HT1080 (cell line): ENCODE measurements around the gene RUNX1. TPM values are rescaled to one million over a fixed set of nuclear protein-coding genes. Genes with fewer than 3 reads are reported as not detected.

ENCODE experiments used
- DNase-seq: peaks from one replicate; pipeline ENCODE4 v3.0.0-alpha.2; 2015; ENCODE audit warnings: low read depth
- total RNA-seq: library from RNA; depleted of rRNA; stranded (reverse); fragments of >200 nt; shearing (Covaris generic); gene quantifications from 2 replicates; pipeline ENCODE4 v1.2.3, GENCODE V29; 2014

RUNX1 gene
- total RNA-seq, 1 experiment from 2014 or later, result 31.3 TPM

- DNase-seq, result peak; percentile 34
Observed at GRCh38 chr21:34926803-34927467, 122.2 kb downstream of the RUNX1 start.

GRCh38 chr21:34925597-34925996, 123.5 kb downstream of the RUNX1 start:
- DNase-seq, result no peak

GRCh38 chr21:34924771-34925419, 124.2 kb downstream of the RUNX1 start:
- DNase-seq, result no peak

DNA sequence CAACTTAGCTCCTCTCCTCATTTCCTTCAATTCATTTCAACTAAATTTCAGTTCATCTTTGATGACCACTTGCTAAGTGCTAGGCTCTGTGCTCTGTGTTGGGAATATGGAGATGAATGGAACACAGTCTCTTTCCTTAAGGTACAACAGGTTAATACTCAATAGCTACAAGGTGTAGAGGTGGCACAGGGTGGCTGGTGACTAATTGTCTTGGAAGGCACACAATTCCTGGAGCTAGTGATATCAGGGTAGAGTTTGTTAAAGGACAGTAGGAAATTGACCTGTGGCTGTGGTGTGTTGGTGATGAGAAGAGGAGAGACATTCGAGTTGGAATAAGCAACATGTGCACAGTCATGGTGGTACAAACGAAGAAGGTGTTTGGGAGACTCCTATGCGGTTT, 124.9 kb downstream of the RUNX1 start:
- no peak for DNase-seq

DNA sequence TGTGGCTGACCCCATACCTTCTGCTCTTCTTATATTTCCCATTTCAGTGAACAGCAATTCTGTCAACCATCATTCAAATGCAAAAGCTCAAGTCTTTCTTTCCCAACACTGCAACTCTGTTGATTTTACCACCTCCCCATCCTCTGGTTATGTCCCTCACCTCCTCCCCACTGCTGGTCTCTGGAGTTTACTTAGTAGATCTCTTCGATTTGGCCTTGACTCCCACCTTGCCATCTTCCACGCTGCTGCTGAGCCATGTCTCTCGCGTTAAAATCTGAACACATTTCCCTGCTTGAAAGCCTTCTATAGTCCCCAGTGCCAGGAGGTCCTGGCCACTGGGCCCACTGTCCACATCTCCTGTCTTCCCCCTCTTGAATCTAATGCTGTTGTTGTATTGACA, 125.5 kb downstream of the RUNX1 start:
- DNase-seq, result no peak

DNA sequence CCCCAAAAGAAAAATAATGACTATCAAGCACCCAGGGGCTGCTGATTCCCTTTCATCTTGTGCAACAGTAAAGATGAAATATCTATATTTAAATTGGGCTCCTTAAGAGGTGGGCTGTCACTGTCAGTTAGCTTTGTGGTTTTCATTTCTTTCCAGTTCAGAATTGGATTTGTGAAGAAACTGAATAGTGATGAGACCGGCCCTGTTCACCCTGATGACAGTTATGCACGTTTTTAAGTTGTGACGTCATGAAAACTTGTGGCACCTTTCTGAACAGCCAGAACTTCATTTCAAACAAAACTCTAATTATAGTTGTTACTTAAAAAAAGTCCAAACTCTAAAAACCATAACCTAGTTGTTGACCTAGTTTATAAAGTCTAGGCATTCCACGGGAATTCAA, 125.9 kb downstream of the RUNX1 start:
- no peak for DNase-seq

- no peak for DNase-seq
Observed at GRCh38 chr21:34922479-34922878, 126.6 kb downstream of the RUNX1 start.

DNA sequence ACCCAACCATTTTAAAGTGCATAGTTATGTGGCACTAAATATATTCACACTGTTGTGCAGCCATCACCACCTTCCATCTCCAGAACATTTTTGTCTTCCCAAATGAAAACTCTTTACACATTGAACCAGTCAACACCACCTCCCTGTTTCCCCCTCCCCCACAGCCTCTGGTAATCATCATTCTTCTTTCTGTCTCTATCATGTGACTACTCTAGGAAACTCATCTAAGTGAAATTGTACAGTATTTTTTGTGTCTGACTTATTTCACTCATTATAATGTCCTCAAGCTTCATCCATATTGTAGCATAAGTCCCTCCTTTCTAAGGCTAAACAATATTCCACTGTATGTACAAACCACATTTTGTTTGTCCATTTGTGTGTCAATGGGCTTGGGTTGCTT, 128.0 kb downstream of the RUNX1 start:
- DNase-seq, result no peak

DNA sequence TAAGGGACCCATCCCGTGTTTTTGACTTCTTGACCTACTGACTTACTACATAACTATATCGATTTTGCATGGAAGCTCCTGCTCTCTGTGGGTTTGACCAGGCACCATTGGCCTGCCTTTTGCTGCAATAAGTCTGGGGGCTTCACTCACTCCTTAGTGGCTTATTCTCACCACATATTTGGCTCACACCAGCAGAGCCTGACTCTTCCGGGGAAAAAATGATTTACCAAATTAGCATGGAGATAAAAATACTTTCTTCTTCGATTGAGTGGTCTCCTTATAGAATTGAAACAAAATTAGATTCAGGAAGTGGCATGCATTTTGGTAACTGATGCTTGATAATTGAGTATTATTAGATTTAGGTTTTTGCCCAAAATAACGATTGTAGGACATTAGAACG, 129.7 kb downstream of the RUNX1 start:
- DNase-seq, result no peak

- DNase-seq, result no peak
Observed at GRCh38 chr21:34916446-34916845, 132.7 kb downstream of the RUNX1 start.

DNA sequence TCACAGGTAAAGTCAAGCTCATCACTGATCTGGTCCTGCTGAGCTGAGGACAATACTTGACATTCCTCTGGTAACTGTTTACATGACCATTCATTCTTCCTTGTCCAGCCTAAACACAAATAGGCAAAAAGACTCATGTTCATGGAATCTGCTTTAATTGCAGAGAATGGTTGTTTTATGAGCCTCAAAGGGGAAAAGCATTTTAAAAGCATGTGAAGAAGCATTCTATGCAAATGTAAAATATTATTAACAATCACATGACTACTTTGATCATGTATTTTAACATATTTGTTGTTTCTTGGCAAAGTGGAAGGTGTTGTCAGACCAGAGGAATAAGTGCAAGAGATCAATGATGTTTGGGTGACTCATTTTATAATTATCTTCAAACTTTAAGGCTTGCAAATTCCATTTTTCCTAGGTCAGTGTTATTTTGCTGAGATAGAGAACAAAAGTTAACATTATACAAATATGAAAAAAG, 133.7 kb downstream of the RUNX1 start:
- DNase-seq, result no peak

- no peak for DNase-seq
Observed at GRCh38 chr21:34914239-34914638, 134.9 kb downstream of the RUNX1 start.

- no peak for DNase-seq
Observed at GRCh38 chr21:34913811-34914210, 135.3 kb downstream of the RUNX1 start.

- no peak for DNase-seq
Observed at GRCh38 chr21:34912022-34912945, 136.8 kb downstream of the RUNX1 start.

- DNase-seq, result no peak
Observed at GRCh38 chr21:34911360-34911759, 137.7 kb downstream of the RUNX1 start.

- no peak for DNase-seq
Observed at GRCh38 chr21:34910396-34910795, 138.7 kb downstream of the RUNX1 start.

- DNase-seq, result no peak
Observed at GRCh38 chr21:34909492-34910292, 139.4 kb downstream of the RUNX1 start.

DNA sequence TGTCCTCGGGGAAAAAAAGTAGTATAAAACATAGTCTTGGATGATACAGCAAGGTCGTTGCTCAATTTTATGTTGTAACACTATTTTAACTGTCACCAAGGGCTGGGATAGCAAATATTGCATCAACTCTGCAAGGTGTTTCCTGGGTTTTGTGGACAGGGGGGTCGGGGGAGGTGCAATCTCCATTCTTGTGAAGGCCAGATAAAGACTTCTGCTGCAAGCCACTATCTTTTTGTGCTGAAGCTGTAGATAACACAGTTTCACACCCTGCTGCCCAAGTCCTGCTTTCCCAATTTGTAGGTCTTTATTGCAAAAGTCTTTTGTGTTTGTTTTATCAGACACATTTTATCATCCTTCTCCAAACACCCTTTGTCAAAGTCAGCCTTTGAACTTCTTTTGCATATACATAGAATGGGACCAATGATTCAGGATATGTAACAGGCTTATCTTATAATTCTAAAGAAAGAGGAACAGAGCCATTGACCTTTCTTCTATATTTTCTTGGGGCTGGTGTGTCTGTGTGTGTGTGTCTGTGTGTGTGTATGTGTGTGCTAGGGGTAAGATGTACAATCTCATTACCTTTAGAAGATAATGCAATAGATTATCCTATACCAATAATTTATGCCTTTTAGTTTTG, 140.6 kb downstream of the RUNX1 start:
- DNase-seq, result no peak

DNA sequence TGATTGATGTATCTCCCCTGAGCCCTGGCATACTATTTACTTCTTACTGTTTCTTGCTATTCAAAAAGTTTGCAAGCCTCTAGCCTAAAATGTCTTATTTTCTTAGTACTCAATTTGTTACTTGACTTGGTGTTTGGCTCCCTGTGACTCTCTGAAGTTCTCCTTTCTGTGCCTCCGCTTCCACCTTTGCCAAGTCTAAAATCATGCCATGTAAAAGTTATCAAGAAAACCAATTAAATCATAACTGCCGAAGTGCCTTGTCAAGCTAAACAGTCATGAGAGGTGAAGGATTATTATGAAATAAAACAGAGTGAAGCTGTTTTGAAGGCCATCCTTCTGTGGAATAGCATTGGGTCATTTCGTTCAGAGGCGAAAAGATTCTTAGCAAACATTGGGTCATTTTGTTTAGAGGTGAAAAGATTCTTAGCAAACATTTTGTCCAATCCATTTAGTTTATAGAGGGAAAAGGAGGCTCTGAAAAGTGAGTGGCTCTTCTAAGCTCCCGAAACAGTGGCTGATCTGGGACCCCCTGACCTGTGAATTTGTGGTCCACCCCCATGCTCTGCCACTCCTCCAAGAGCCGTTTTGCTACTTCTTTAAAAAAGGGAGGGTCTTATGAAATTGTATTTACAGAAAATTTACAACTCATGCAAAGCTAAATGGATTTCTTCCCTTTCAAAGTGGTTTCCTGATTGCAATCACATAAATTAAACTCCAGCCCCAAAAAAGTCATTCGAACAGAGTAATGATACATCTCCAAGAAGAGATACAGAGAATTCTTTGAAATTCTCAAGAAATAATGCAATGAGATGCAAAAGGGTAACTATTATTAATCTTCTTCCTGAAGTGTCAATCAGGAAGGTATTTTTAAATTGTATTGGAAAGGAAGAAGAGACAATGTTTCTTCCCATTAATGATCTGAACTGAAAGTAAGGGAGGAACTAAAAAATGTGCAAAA, 141.4 kb downstream of the RUNX1 start:
- no peak for DNase-seq

GRCh38 chr21:34906401-34906800, 142.7 kb downstream of the RUNX1 start:
- DNase-seq, result no peak
